Endothelial cell of umbilical vein (primary cell): ENCODE results near the gene GYS1. TPM values are rescaled to one million over a fixed set of nuclear protein-coding genes. Genes with fewer than 3 reads are reported as not detected.

Experiments
- BruUV-seq: library from RNA; stranded (reverse); fragments of 400-500 nt; replicated peaks from 2 replicates; lab custom pipeline; 2021; lab: Mats Ljungman, UMichigan
- CTCF ChIA-PET: fragments of 300-600, 350-600 bp; sonication (Branson Sonifier 250); formaldehyde crosslinking; loops from one replicate; lab custom pipeline; 2021; ENCODE audit warnings: antibody characterized with exemption, inconsistent platforms; lab: Charles Lee
- POLR2A ChIA-PET: fragments of 300-600, 350-600 bp; sonication (Branson Sonifier 250); formaldehyde crosslinking; loops from one replicate; lab custom pipeline; 2021; ENCODE audit warnings: antibody characterized with exemption, inconsistent platforms; lab: Charles Lee
- DNase-seq: peaks from one replicate; pipeline ENCODE4 v3.0.0-alpha.2; 2011; ENCODE audit warnings: low read depth, low spot score
- FAIRE-seq: peaks from 2 replicates; lab custom pipeline; 2011; peaks lifted over from hg19 to GRCh38; lab: Jason Lieb, UNC
- H2AFZ ChIP-seq: 2 replicates; pipeline ENCODE4 v1.6.0; 2012; ENCODE audit warnings: low read depth, low read length, control low read depth, inconsistent platforms
- H3K27ac ChIP-seq: 2 replicates; pipeline ENCODE4 v1.5.1; 2011; ENCODE audit warnings: low read depth, mild to moderate bottlenecking, control low read depth, low read length, moderate library complexity; ENCODE audit not compliant: insufficient read depth
- H3K27me3 ChIP-seq, 2 experiments: 2 replicates each; pipeline versions ENCODE4 v1.6.0 to v1.6.1; 2011; ENCODE audit warnings: low read length in 2 of 2, mixed read lengths in 1 of 2; ENCODE audit not compliant: control insufficient read depth in 2 of 2, insufficient read depth in 2 of 2
- H3K36me3 ChIP-seq, 2 experiments: 2 replicates in 1 of 2; 3 replicates in 1 of 2; pipeline ENCODE4 v1.5.1; 2011; ENCODE audit warnings: low read length in 2 of 2, mild to moderate bottlenecking in 1 of 2, moderate library complexity in 1 of 2; ENCODE audit not compliant: control insufficient read depth in 2 of 2, insufficient read depth in 2 of 2; ENCODE audit errors: extremely low read depth in 1 of 2
- H3K4me1 ChIP-seq: 3 replicates; pipeline ENCODE4 v1.5.1; 2011; ENCODE audit warnings: mild to moderate bottlenecking, low read length; ENCODE audit not compliant: control insufficient read depth, insufficient read depth; ENCODE audit errors: extremely low read depth
- H3K4me2 ChIP-seq: 2 replicates; pipeline ENCODE4 v1.6.1; 2011; ENCODE audit warnings: low read length, control low read depth, mixed read lengths; ENCODE audit not compliant: insufficient read depth
- H3K4me3 ChIP-seq, 3 experiments: fragments of 200-600 bp in 1 of 3; sonication (generic), shearing (Covaris generic) in 1 of 3; replicated peaks in 1 of 3; 2 replicates each; pipeline ENCODE4 v1.5.1; 2011 to 2016; ENCODE audit warnings: control low read depth in 3 of 3, low read length in 3 of 3, mild to moderate bottlenecking in 2 of 3, inconsistent platforms in 1 of 3, low read depth in 1 of 3, moderate library complexity in 1 of 3; ENCODE audit not compliant: insufficient read depth in 1 of 3
- H3K79me2 ChIP-seq: 2 replicates; pipeline ENCODE4 v1.6.0; 2012; ENCODE audit warnings: low read length, inconsistent platforms; ENCODE audit not compliant: control insufficient read depth, insufficient read depth
- H3K9ac ChIP-seq: replicated peaks from 2 replicates; pipeline ENCODE3; 2011; ENCODE audit warnings: low read length, control low read depth; ENCODE audit not compliant: insufficient read depth; ENCODE audit errors: extremely low read depth
- H3K9me1 ChIP-seq: replicated peaks from 3 replicates; pipeline ENCODE4 v1.6.0; 2011; ENCODE audit warnings: mild to moderate bottlenecking, low read length; ENCODE audit not compliant: control insufficient read depth, insufficient read depth; ENCODE audit errors: extremely low read depth
- H3K9me3 ChIP-seq: replicated peaks from 2 replicates; pipeline ENCODE4 v1.5.1; 2012; ENCODE audit warnings: low read length, inconsistent platforms; ENCODE audit not compliant: control insufficient read depth, insufficient read depth
- H4K20me1 ChIP-seq: replicated peaks from 2 replicates; pipeline ENCODE3; 2011; ENCODE audit warnings: mild to moderate bottlenecking, low read length; ENCODE audit not compliant: control insufficient read depth, insufficient read depth; ENCODE audit errors: extremely low read depth
- CTCF ChIP-seq, 2 donors: IDR thresholded peaks; 1 replicate in 1 of 2; 2 replicates in 1 of 2; pipeline ENCODE4 v1.5.1; 2011; ENCODE audit warnings: low read length in 2 of 2, mild to moderate bottlenecking in 2 of 2, moderate library complexity in 2 of 2, control low read depth in 1 of 2, inconsistent platforms in 1 of 2, low read depth in 1 of 2; ENCODE audit not compliant: insufficient read depth in 1 of 2; ENCODE audit errors: extremely low read depth in 1 of 2
- EZH2 ChIP-seq: IDR thresholded peaks from 2 replicates; pipeline ENCODE4 v1.6.1; 2012; ENCODE audit warnings: borderline replicate concordance, low read depth, mild to moderate bottlenecking, moderate library complexity, low read length, inconsistent platforms; ENCODE audit not compliant: severe bottlenecking
- dilution Hi-C: fragments of 300-500 bp; cut with MboI; formaldehyde crosslinking; loops from one replicate; pipeline ENCODE4 v1.15.0; 2019; ENCODE audit warnings: low sequenced_read_pairs; ENCODE audit not compliant: extremely low pct_ligation_motif_present
- intact Hi-C: fragments of 100-400 bp; cut with micrococcal nuclease; formaldehyde crosslinking; loops from one replicate; pipeline ENCODE4 v1.10.0; 2022
- polyA plus RNA-seq, 4 experiments: library from polyadenylated mRNA; depleted of rRNA in 3 of 4; stranded (reverse) in 3 of 4; unstranded in 1 of 4; fragments of >200 nt; gene quantifications; 2 replicates each; pipeline versions ENCODE4 v1.2.1 to v1.2.3, GENCODE V29; 2011 to 2012; ENCODE audit warnings: missing spikeins in 1 of 4
- total RNA-seq: library from RNA; stranded (reverse); gene quantifications from 2 replicates; pipeline ENCODE4 v1.2.3, GENCODE V29; 2021

GYS1 gene
- total and polyA plus RNA-seq, 2 donors (not counting 3 experiments of a cell fraction or from before 2014, with no cell fraction given): 39.0 to 58.9 TPM

GRCh38 chr19:48966541-48967345 is 26.4 kb downstream of the GYS1 start:
- ChIA-PET POLR2A (interaction anchor here (0.6 to 2.3 kb wide), 3 partner anchors 91 to 201 kb away, joined by 4 to 14 read pairs (median 4); partner anchors contain the start of gene PPP1R15A), CTCF (interaction anchor here (0.8 to 2.7 kb wide), 5 partner anchors 27 to 179 kb away, joined by 3 to 20 read pairs (median 12); partner anchors contain the start of gene RUVBL2)
- peak overlapping the region; percentile 35 to 79 (median 60) for H3K4me3 ChIP-seq
- no peak overlapping the region for H3K9ac ChIP-seq
- TF ChIP-seq EZH2 (no peak), CTCF (IDR thresholded peaks at IDR 0.05; ENCODE audit: extremely low read depth in 1 of 2, insufficient read depth in 1 of 2, low read depth in 1 of 2, low read length in 2 of 2) (no peak)
- peak; percentile 44 for FAIRE-seq
- peaks cover 3 to 9% of the 10 kb centered on the region in 2 experiments for H3K36me3 ChIP-seq
- H3K9me3 ChIP-seq: no peaks in the 10 kb centered on the region
- H3K9me1 ChIP-seq: no peaks in the 10 kb centered on the region
- no TSS peak for BruUV-seq
- peaks cover 16% of the 10 kb centered on the region for H3K79me2 ChIP-seq
- no peak overlapping the region for H3K27ac ChIP-seq
- no peaks in the 10 kb centered on the region for H3K27me3 ChIP-seq
- H3K4me2 ChIP-seq: peak overlapping the region; percentile 62
- intact Hi-C loops: no loop called here
- peaks cover 25% of the 10 kb centered on the region for H3K4me1 ChIP-seq
- no peak overlapping the region for H2AFZ ChIP-seq
- peaks cover 3% of the 10 kb centered on the region for H4K20me1 ChIP-seq
- no peak for DNase-seq
- dilution Hi-C loops: no loop called here
